Measurements from ENCODE around the gene RETREG1.

GRCh38 chr5:16570121-16570815 lies 46.5 kb downstream of the RETREG1 start:
- TF ChIP-seq, protein P1, sequence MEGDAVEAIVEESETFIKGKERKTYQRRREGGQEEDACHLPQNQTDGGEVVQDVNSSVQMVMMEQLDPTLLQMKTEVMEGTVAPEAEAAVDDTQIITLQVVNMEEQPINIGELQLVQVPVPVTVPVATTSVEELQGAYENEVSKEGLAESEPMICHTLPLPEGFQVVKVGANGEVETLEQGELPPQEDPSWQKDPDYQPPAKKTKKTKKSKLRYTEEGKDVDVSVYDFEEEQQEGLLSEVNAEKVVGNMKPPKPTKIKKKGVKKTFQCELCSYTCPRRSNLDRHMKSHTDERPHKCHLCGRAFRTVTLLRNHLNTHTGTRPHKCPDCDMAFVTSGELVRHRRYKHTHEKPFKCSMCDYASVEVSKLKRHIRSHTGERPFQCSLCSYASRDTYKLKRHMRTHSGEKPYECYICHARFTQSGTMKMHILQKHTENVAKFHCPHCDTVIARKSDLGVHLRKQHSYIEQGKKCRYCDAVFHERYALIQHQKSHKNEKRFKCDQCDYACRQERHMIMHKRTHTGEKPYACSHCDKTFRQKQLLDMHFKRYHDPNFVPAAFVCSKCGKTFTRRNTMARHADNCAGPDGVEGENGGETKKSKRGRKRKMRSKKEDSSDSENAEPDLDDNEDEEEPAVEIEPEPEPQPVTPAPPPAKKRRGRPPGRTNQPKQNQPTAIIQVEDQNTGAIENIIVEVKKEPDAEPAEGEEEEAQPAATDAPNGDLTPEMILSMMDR (CRISPR knock-in tag; IDR thresholded peaks at IDR 0.05), result no peak
- TF ChIP-seq ESRRA (CRISPR knock-in tag; IDR thresholded peaks at IDR 0.05; ENCODE audit: low read depth) (no peak), ZBTB21 (CRISPR knock-in tag; IDR thresholded peaks at IDR 0.05) (no peak), ZMYM2 (CRISPR knock-in tag; IDR thresholded peaks at IDR 0.05) (no peak), IRF1 (CRISPR knock-in tag; IDR thresholded peaks at IDR 0.05; ENCODE audit: low read depth) (no peak)

Measured in HepG2 (cell line).